Measurements from ENCODE around the gene AHI1. TPM values are rescaled to one million over a fixed set of nuclear protein-coding genes. Genes with fewer than 3 reads are reported as not detected.

AHI1 gene
- total RNA-seq, 2 experiments from 2014 or later, result 21.1 to 27.5 TPM

DNA sequence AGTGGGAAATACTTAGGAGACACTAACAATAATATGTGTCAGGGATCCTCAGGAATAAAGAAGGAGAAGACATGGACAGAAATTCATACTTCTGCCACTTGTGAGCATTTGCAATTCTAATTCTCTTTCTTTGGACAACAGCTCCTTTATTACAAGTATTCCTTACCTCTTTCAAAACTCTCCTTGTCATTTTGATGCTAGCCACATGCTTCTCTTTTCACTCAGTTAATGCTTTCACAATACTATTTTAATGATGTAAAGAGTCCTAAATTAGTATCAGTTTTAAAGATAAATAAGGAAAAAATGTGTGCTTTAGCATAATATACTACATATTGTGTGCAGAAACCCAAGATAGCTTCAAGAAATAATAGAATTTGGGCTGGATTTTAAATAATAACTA is 62.5 kb downstream of the AHI1 start:
- no peaks in the 10 kb centered on the region for H3K4me1 ChIP-seq (ENCODE audit: insufficient read depth, low read length)
- H3K9me3 ChIP-seq (ENCODE audit: control insufficient read depth in 1 of 2, insufficient read depth in 1 of 2, low read length in 2 of 2), result no peaks in the 10 kb centered on the region
- H3K36me3 ChIP-seq (ENCODE audit: insufficient read depth, low read length), result no peaks in the 10 kb centered on the region
- no peak overlapping the region for H3K27ac ChIP-seq (ENCODE audit: low read depth in 1 of 2, low read length in 2 of 2)
- peaks cover 2% of the 10 kb centered on the region for H3K9me3 Mint-ChIP-seq
- H3K36me3 Mint-ChIP-seq (ENCODE audit: low read depth), result no peaks in the 10 kb centered on the region
- intact Hi-C loops (cut with DNase I, micrococcal nuclease), result loop anchor here (5.0 to 10.0 kb wide), 4 partner anchors 293 to 1278 kb away; no protein-coding TSS in a partner anchor
- no peak overlapping the region for H3K27ac Mint-ChIP-seq
- ChIA-PET POLR2A (interaction anchor here (0.7 kb wide), 1 partner anchor 16 kb away, joined by 3 read pairs; no protein-coding TSS in a partner anchor), CTCF (no interaction called here)
- no peak overlapping the region for H3K4me3 Mint-ChIP-seq
- TF ChIP-seq, protein P1, sequence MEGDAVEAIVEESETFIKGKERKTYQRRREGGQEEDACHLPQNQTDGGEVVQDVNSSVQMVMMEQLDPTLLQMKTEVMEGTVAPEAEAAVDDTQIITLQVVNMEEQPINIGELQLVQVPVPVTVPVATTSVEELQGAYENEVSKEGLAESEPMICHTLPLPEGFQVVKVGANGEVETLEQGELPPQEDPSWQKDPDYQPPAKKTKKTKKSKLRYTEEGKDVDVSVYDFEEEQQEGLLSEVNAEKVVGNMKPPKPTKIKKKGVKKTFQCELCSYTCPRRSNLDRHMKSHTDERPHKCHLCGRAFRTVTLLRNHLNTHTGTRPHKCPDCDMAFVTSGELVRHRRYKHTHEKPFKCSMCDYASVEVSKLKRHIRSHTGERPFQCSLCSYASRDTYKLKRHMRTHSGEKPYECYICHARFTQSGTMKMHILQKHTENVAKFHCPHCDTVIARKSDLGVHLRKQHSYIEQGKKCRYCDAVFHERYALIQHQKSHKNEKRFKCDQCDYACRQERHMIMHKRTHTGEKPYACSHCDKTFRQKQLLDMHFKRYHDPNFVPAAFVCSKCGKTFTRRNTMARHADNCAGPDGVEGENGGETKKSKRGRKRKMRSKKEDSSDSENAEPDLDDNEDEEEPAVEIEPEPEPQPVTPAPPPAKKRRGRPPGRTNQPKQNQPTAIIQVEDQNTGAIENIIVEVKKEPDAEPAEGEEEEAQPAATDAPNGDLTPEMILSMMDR (IDR thresholded peaks at IDR 0.05), result no peak
- ATAC-seq (ENCODE audit: poor library complexity) (no peak), DNase-seq (no peak)
- H3K27me3 Mint-ChIP-seq, result no peaks in the 10 kb centered on the region
- H3K4me3 ChIP-seq (ENCODE audit: low read length), result no peak overlapping the region
- H3K27me3 ChIP-seq (ENCODE audit: control insufficient read depth in 1 of 2, insufficient read depth in 2 of 2, low read length in 2 of 2), result no peaks in the 10 kb centered on the region
- H3K4me1 Mint-ChIP-seq (ENCODE audit: low read depth), result peaks cover 13% of the 10 kb centered on the region

DNA sequence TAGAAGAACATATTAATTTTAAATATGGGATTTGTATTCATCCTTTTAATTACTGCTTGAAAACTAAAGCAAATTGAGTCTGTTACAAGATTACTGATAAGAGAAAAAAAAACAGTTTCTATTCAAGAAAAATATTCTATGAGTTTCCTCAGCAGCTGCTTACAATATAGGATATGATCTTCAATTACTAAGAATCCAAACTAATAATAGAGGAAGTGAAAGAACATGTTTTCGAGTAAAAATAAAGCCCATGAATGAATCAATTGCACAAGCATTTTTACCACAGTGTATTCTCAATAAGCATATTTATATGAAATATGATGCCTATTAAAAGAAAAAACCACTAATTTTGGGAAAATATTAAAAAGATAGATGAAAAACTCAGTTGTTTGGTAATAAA is 63.4 kb downstream of the AHI1 start:
- CTCF ChIA-PET, result no interaction called here

DNA sequence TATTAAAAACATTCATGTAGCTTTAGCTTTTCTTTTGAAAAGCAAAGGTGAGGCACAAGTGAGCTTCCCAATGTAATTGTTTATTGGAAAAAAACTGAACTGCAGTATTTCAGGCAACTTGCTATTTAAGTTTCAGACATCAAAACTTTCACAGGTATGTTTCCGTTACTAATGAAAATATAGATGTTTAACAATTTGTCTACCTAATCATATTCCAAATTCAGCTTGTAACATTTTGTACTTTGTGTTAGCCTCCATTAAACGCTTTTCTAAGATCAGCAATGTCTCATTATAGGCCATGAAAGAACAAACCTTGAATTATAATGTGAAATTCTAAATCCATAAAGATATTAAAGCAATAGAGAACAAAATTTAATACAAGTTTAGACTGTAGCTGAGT is 69.5 kb downstream of the AHI1 start:
- H3K27me3 Mint-ChIP-seq, result no peaks in the 10 kb centered on the region
- Histone ChIP-seq H3K36me3 (ENCODE audit: insufficient read depth, low read length) (no peaks in the 10 kb centered on the region), H3K9me3 (ENCODE audit: control insufficient read depth in 1 of 2, insufficient read depth in 1 of 2, low read length in 2 of 2) (no peaks in the 10 kb centered on the region), H3K27me3 (ENCODE audit: control insufficient read depth in 1 of 2, insufficient read depth in 2 of 2, low read length in 2 of 2) (no peaks in the 10 kb centered on the region), H3K27ac (ENCODE audit: low read depth in 1 of 2, low read length in 2 of 2) (no peak overlapping the region), H3K4me1 (ENCODE audit: insufficient read depth, low read length) (no peaks in the 10 kb centered on the region), H3K4me3 (ENCODE audit: low read length) (no peak overlapping the region)
- H3K4me3 Mint-ChIP-seq, result no peak overlapping the region
- intact Hi-C loops (cut with DNase I, micrococcal nuclease), result loop anchor here (5.0 to 10.0 kb wide), 2 partner anchors 281 to 423 kb away; no protein-coding TSS in a partner anchor
- TF ChIP-seq, protein P1 (IDR thresholded peaks at IDR 0.05), result no peak
- ChIA-PET POLR2A (no interaction called here), CTCF (no interaction called here)
- ATAC-seq (ENCODE audit: poor library complexity), result no peak
- H3K4me1 Mint-ChIP-seq (ENCODE audit: low read depth), result no peaks in the 10 kb centered on the region
- DNase-seq, result no peak
- no peaks in the 10 kb centered on the region for H3K36me3 Mint-ChIP-seq (ENCODE audit: low read depth)
- H3K9me3 Mint-ChIP-seq, result no peaks in the 10 kb centered on the region
- H3K27ac Mint-ChIP-seq, result no peak overlapping the region

More for the DNA sequence above, 63.4 kb downstream of the AHI1 start:
- H3K27ac ChIP-seq (ENCODE audit: low read depth in 1 of 2, low read length in 2 of 2), result no peak overlapping the region
- no peaks in the 10 kb centered on the region for H3K4me1 ChIP-seq (ENCODE audit: insufficient read depth, low read length)
- H3K4me3 ChIP-seq (ENCODE audit: low read length), result no peak overlapping the region
- H3K9me3 ChIP-seq (ENCODE audit: control insufficient read depth in 1 of 2, insufficient read depth in 1 of 2, low read length in 2 of 2), result no peaks in the 10 kb centered on the region
- no peak for ATAC-seq (ENCODE audit: poor library complexity)
- POLR2A ChIA-PET, result interaction anchor here (0.6 to 0.7 kb wide), 2 partner anchors 15 to 1270 kb away, joined by 3 read pairs; no protein-coding TSS in a partner anchor
- H3K9me3 Mint-ChIP-seq, result peaks cover 2% of the 10 kb centered on the region
- no peak overlapping the region for H3K27ac Mint-ChIP-seq
- H3K4me1 Mint-ChIP-seq (ENCODE audit: low read depth), result peaks cover 4% of the 10 kb centered on the region
- no peaks in the 10 kb centered on the region for H3K36me3 ChIP-seq (ENCODE audit: insufficient read depth, low read length)
- TF ChIP-seq, protein P1 (IDR thresholded peaks at IDR 0.05), result no peak
- no peak for DNase-seq
- intact Hi-C loops (cut with DNase I, micrococcal nuclease), result loop anchor here in 1 of 2 experiments (10.0 kb wide), 1 partner anchor 369 kb away; no protein-coding TSS in a partner anchor
- H3K27me3 ChIP-seq (ENCODE audit: control insufficient read depth in 1 of 2, insufficient read depth in 2 of 2, low read length in 2 of 2), result no peaks in the 10 kb centered on the region
- no peaks in the 10 kb centered on the region for H3K36me3 Mint-ChIP-seq (ENCODE audit: low read depth)
- no peak overlapping the region for H3K4me3 Mint-ChIP-seq
- no peaks in the 10 kb centered on the region for H3K27me3 Mint-ChIP-seq

Data from CD4-positive, alpha-beta T cell (primary cell).